Aorta (tissue), 5 donors: ENCODE measurements around the gene RESF1. TPM values are rescaled to one million over a fixed set of nuclear protein-coding genes. Genes with fewer than 3 reads are reported as not detected.
"Not testable (repeated sequence)": the region's sequence is repeated elsewhere in the genome, so short reads cannot be mapped to it uniquely, and the experiment has no call there.

ENCODE experiments used
- ATAC-seq: fragments of 200-7000 bp; cut with Tn5 transposase; one replicate; pipeline ENCODE4 v1.9.1; 2022; ENCODE audit warnings: moderate library complexity; ENCODE audit not compliant: low FRiP score
- DNase-seq, 2 donors: peaks; one replicate each; pipeline ENCODE4 v3.0.0-alpha.2; 2020
- H3K27ac ChIP-seq, 2 donors: one replicate each; pipeline ENCODE4 v1.5.1; 2013; ENCODE audit warnings: low read length in 2 of 2, mild to moderate bottlenecking in 2 of 2, moderate library complexity in 2 of 2, control low read depth in 1 of 2, inconsistent platforms in 1 of 2, low read depth in 1 of 2
- H3K27me3 ChIP-seq, 2 donors: one replicate each; pipeline ENCODE4 v1.6.1; 2013; ENCODE audit warnings: control low read depth in 1 of 2, low read length in 1 of 2, mild to moderate bottlenecking in 1 of 2, moderate library complexity in 1 of 2; ENCODE audit not compliant: insufficient read depth in 2 of 2, control insufficient read depth in 1 of 2
- H3K36me3 ChIP-seq, 2 donors: one replicate each; pipeline ENCODE4 v1.6.1; 2013; ENCODE audit warnings: control low read depth in 1 of 2, low read length in 1 of 2, mild to moderate bottlenecking in 1 of 2; ENCODE audit not compliant: insufficient read depth in 2 of 2, control insufficient read depth in 1 of 2
- H3K4me1 ChIP-seq, 2 donors: one replicate each; pipeline ENCODE4 v1.6.1; 2013; ENCODE audit warnings: low read length in 2 of 2, control low read depth in 1 of 2, mild to moderate bottlenecking in 1 of 2, moderate library complexity in 1 of 2; ENCODE audit not compliant: insufficient read depth in 2 of 2, control insufficient read depth in 1 of 2
- H3K4me3 ChIP-seq, 2 donors: one replicate each; pipeline ENCODE4 v1.5.1; 2013; ENCODE audit warnings: low read length in 2 of 2, control low read depth in 1 of 2, mild to moderate bottlenecking in 1 of 2
- H3K9me3 ChIP-seq: one replicate; pipeline ENCODE4 v1.6.1; 2013; ENCODE audit warnings: mild to moderate bottlenecking, low read length; ENCODE audit not compliant: control insufficient read depth
- WGBS, 2 donors: extraction: QIAGEN DNeasy Blood & Tissue Kit; methylation state at CpG; one replicate each; pipeline ENCODE4 v1.1.7; 2013; 5-methylcytosine and 5-hydroxymethylcytosine counted together
- intact Hi-C, 2 donors: fragments of 100-400 bp; cut with DNase I; formaldehyde crosslinking; loops; one replicate each; pipeline versions ENCODE4 v1.14.2 to v1.15.0; 2022
- polyA plus RNA-seq, 2 donors: library from polyadenylated mRNA; stranded (reverse); fragments of 200-250 nt; gene quantifications; one replicate each; pipeline ENCODE4 v1.2.3, GENCODE V29; 2013
- total RNA-seq, 2 donors: library from RNA; stranded (reverse); fragmentation: NEBNext Ultra II Directional; extraction: Animal tissue kit (Norgen Biotek cat#: 25700); gene quantifications; one replicate each; pipeline ENCODE4 v1.2.1, GENCODE V29; 2021
- donor health status: healthy with polysubstance abuse.
- donor health status: Bipolar disorder and iron deficiency.
- donor health status: DM: no; HTN: no; CAD: no.
- donor health status: DM: no; HTN: no; CAD: no.
- donor health status: DM: yes; HTN: yes; CAD: no.

Gene RESF1
- total and polyA plus RNA-seq, 4 donors = 29.9 to 65.2 (median 42.8) TPM

- Histone ChIP-seq H3K36me3 (peaks cover 0 to 1% of the 10 kb centered on the region in 2 donors), H3K27ac (no peak overlapping the region), H3K9me3 (no peaks in the 10 kb centered on the region), H3K4me3 (no peak overlapping the region), H3K4me1 (no peaks in the 10 kb centered on the region), H3K27me3 (no peaks in the 10 kb centered on the region)
- ATAC-seq (no peak), DNase-seq (no peak)
- intact Hi-C loops = no loop called here
- 90 to 92% methylated on average over 4 of the region's 4 CpGs for WGBS, 2 donors
These were observed 14.9 kb upstream of the RESF1 start for GRCh38 chr12:31944299-31944698.

DNA sequence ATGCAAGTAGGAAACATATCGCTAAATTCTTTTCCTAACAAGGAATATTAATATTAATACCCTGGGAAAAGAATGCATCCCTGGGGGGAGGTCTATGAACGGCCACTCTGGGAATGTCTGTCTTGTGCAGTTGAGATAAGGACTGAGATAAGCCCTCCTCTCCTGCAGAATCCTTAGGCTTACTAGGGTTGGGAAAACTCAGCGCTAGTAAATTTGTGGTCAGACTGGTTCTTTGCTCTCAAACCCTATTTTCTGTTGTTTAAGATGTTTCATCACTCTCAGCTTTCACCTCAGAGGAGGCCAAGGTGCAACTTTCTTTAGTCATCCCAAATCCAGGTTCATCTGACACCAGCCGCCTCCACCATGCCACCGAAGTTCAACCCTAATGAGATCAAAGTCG is 11.2 kb upstream of the RESF1 start:
- no peaks in the 10 kb centered on the region for H3K4me1 ChIP-seq
- no peak for DNase-seq
- H3K27ac ChIP-seq = no peak overlapping the region
- H3K9me3 ChIP-seq = no peaks in the 10 kb centered on the region
- no peaks in the 10 kb centered on the region for H3K27me3 ChIP-seq
- H3K4me3 ChIP-seq = no peak overlapping the region
- H3K36me3 ChIP-seq = peaks cover 0 to 1% of the 10 kb centered on the region in 2 donors
- ATAC-seq = no peak
- WGBS, 2 donors = 68 to 81% methylated on average over 6 of the region's 6 CpGs
- intact Hi-C loops = no loop called here

DNA sequence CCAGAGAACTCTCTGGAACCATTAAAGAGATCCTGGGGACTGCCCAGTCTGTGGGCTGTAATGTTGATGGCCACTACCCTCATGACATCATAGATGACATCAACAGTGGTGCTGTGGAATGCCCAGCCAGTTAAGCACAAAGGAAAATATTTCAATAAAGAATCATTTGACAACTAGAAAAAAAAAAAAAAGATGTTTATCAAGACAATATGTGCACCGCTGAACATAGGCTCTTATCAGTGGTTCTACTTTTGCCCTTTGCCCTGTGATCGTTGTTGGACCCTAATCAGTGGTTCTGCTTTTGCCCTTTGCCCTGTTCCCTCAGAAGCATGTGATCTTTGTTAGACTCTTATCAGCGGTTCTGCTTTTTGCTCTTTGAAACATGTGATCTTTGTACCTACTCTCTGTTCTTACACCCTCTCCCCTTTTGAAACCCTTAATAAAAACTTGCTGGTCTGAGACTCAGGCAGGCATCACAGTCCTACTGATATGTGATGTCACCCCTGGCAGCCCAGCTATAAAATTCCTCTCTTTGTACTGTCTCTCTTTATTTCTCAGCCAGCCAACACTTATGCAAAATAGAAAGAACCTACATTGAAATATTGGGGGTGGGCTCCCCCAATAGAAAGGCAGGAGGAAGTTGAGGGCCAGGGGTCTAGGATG is 10.4 kb upstream of the RESF1 start:
- H3K9me3 ChIP-seq, H3K4me1 ChIP-seq, intact Hi-C loops, H3K4me3 ChIP-seq, H3K27ac ChIP-seq, H3K27me3 ChIP-seq, DNase-seq, ATAC-seq, H3K36me3 ChIP-seq: not testable (repeated sequence)
- WGBS, 2 donors = 66 to 80% methylated on average over 3 of the region's 3 CpGs

DNA sequence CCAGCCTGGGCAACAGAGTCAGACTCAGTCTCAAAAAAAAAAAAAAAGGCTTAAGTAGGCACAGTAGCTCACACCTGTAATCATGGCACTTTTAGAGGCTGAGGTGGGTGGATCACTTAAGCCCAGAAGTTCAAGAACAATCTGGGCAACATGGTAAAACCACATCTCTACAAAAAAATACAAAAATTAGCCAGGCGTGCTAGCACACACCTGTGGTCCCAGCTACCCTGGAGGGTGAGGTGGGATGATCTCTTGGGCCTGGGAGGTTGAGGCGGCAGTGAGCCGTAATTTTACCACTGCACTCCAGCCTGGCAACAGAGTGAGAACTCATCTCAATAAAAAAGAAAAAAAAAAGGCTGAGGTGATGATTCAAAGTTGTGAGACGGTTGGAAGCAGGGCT is 9.1 kb upstream of the RESF1 start:
- no peaks in the 10 kb centered on the region for H3K4me1 ChIP-seq
- ATAC-seq = no peak
- H3K36me3 ChIP-seq = no peaks in the 10 kb centered on the region
- H3K27me3 ChIP-seq = no peaks in the 10 kb centered on the region
- no peak overlapping the region for H3K4me3 ChIP-seq
- intact Hi-C loops = loop anchor here in 1 of 2 donors (10.0 kb wide), 1 partner anchor 215 kb away; no protein-coding TSS in a partner anchor
- no peaks in the 10 kb centered on the region for H3K9me3 ChIP-seq
- DNase-seq = no peak
- H3K27ac ChIP-seq = no peak overlapping the region
- WGBS, 2 donors = 84 to 87% methylated on average over 4 of the region's 4 CpGs

DNA sequence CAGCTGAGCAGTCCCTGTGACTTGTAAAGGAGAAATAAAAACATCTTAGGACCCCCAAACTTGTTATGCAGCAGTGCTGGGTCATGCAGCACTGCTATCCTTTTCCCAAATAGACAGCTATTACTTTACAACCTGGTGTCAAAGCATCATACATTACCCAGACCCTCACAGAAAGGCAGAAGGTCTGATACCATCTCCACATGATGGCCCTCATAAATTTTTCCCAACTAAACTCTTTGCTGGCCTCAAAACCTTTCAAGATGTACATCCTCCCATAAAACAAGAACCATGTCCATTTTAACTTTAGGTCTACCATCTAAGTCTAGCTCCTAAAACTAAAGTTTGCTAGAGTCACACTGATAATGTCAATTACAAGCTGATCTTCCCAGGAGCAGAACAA is 8.7 kb upstream of the RESF1 start:
- Histone ChIP-seq H3K27me3 (no peaks in the 10 kb centered on the region), H3K9me3 (no peaks in the 10 kb centered on the region), H3K4me1 (no peaks in the 10 kb centered on the region), H3K36me3 (no peaks in the 10 kb centered on the region), H3K27ac (no peak overlapping the region), H3K4me3 (no peak overlapping the region)
- DNase-seq = no peak
- intact Hi-C loops = loop anchor here in 1 of 2 donors (10.0 kb wide), 1 partner anchor 216 kb away; no protein-coding TSS in a partner anchor
- ATAC-seq = no peak

GRCh38 chr12:31951008-31951407 is 8.2 kb upstream of the RESF1 start:
- H3K36me3 ChIP-seq = no peaks in the 10 kb centered on the region
- DNase-seq (no peak), ATAC-seq (no peak)
- H3K27ac ChIP-seq = no peak overlapping the region
- H3K27me3 ChIP-seq = no peaks in the 10 kb centered on the region
- intact Hi-C loops = loop anchor here in 1 of 2 donors (10.0 kb wide), 1 partner anchor 216 kb away; no protein-coding TSS in a partner anchor
- 66 to 74% methylated on average over 4 of the region's 4 CpGs for WGBS, 2 donors
- H3K4me1 ChIP-seq = no peaks in the 10 kb centered on the region
- no peak overlapping the region for H3K4me3 ChIP-seq
- no peaks in the 10 kb centered on the region for H3K9me3 ChIP-seq

DNA sequence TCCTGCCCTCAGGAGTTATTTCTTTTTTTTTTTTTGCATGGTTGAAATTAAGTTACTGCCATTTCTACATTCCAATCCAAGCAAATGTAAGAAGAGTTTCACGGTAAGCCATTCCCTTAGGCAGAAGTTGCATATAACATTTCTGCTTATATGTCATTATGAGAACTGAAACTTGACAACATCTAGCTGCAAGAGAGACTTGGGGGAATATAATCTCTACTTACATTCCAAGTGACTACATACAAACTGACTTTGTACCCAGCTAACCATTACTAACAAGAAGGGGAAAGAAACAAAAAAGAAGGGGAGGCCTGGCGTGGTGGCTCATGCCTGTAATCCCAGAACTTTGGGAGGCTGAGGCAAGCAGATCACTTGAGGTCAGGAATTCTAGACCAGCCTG is 7.3 kb upstream of the RESF1 start:
- no peaks in the 10 kb centered on the region for H3K9me3 ChIP-seq
- intact Hi-C loops = loop anchor here in 1 of 2 donors (10.0 kb wide), 1 partner anchor 217 kb away; no protein-coding TSS in a partner anchor
- 85 to 89% methylated on average over 2 of the region's 2 CpGs for WGBS, 2 donors
- no peaks in the 10 kb centered on the region for H3K36me3 ChIP-seq
- no peaks in the 10 kb centered on the region for H3K4me1 ChIP-seq
- no peak for ATAC-seq
- no peak overlapping the region for H3K27ac ChIP-seq
- no peak overlapping the region for H3K4me3 ChIP-seq
- H3K27me3 ChIP-seq = no peaks in the 10 kb centered on the region
- DNase-seq = no peak

DNA sequence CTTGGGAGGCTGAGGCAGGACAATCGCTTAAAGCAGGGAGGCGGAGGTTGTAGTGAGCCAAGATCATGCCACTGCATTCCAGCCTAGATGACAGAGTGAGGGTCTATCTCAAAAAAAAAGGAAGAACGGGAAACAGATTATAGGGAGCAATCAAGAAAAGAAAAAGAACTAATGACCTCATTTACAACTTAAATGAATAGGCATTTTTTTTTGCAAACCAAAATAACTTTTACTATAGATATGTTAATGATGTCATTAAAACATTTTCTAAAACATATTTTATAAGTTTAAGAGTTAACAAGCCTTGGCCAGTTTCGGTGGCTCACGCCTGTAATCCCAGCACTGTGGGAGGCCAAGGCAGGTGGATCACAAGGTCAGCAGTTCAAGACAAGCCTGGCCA is 6.8 kb upstream of the RESF1 start:
- intact Hi-C loops = loop anchor here in 1 of 2 donors (10.0 kb wide), 1 partner anchor 218 kb away; no protein-coding TSS in a partner anchor
- ATAC-seq = no peak
- H3K27ac ChIP-seq = no peak overlapping the region
- H3K27me3 ChIP-seq = no peaks in the 10 kb centered on the region
- no peaks in the 10 kb centered on the region for H3K9me3 ChIP-seq
- no peak overlapping the region for H3K4me3 ChIP-seq
- no peak for DNase-seq
- no peaks in the 10 kb centered on the region for H3K36me3 ChIP-seq
- H3K4me1 ChIP-seq = no peaks in the 10 kb centered on the region
- 84 to 91% methylated on average over 5 of the region's 5 CpGs for WGBS, 2 donors
